ENCODE data around the gene ABCB1. TPM values are rescaled to one million over a fixed set of nuclear protein-coding genes. Genes with fewer than 3 reads are reported as not detected.

The ABCB1 gene
- total and polyA plus RNA-seq, 2 of the 8 experiments (the other 6 are each of a cell fraction or from before 2014, with no cell fraction given) = 0.51 to 1.2 TPM

GRCh38 chr7:87543623-87544022 is 57.1 kb downstream of the ABCB1 start:
- no peak for DNase-seq (ENCODE audit: low read depth in 1 of 2, low spot score in 2 of 2)
- H2AFZ ChIP-seq (ENCODE audit: low read length) = no peak overlapping the region

More at GRCh38 chr7:87543623-87544022, 57.1 kb downstream of the ABCB1 start:
- H3K36me3 ChIP-seq (ENCODE audit: control insufficient read depth in 2 of 4, insufficient read depth in 4 of 4, low read length in 3 of 4) = no peaks in the 10 kb centered on the region
- H3K4me1 ChIP-seq (replicated peaks in 1 of 4; ENCODE audit: control insufficient read depth in 3 of 4, insufficient read depth in 4 of 4, low read length in 3 of 4) = no peaks in the 10 kb centered on the region
- 95% methylated on average over 1 of the region's 1 CpG; no CpG with 5 or more reads in 1 of the 2 experiments for WGBS, 2 experiments (ENCODE audit: extremely low coverage in 1 of 2, insufficient coverage in 1 of 2, insufficient read length in 1 of 2, insufficient replicate concordance in 2 of 2, low coverage in 1 of 2, low lambda C conversion rate in 2 of 2, missing lambda C conversion rate in 1 of 2)
- TF ChIP-seq ATF2 (IDR thresholded peaks at IDR 0.05; ENCODE audit: low read length) = no peak
- no peak for TF ChIP-seq POLR2AphosphoS5 (IDR thresholded peaks at IDR 0.05; ENCODE audit: low read depth, low read length)
- TF ChIP-seq HDAC6 (IDR thresholded peaks at IDR 0.05; ENCODE audit: low read depth, low read length) = no peak
- TF ChIP-seq JUND (IDR thresholded peaks at IDR 0.05; ENCODE audit: low read length) = no peak
- no peak for TF ChIP-seq TEAD4 (IDR thresholded peaks at IDR 0.05; ENCODE audit: low read depth, low read length)
- TF ChIP-seq CTBP2 (IDR thresholded peaks at IDR 0.05; ENCODE audit: borderline replicate concordance, insufficient read depth, insufficient read length, low read length) = no peak
- no peak for TF ChIP-seq RBBP5 (IDR thresholded peaks at IDR 0.05; ENCODE audit: borderline replicate concordance, low read depth, low read length)
- no peak for TF ChIP-seq POLR2A (IDR thresholded peaks at IDR 0.05; ENCODE audit: control extremely low read depth in 1 of 2, low read depth in 2 of 2, low read length in 2 of 2)
- no peak overlapping the region for H2BK15ac ChIP-seq (ENCODE audit: low read length)
- H3K56ac ChIP-seq (replicated peaks; ENCODE audit: insufficient read length, low read depth, low read length) = no peak overlapping the region
- H2BK12ac ChIP-seq (ENCODE audit: low read depth, low read length) = no peak overlapping the region
- H2AK5ac ChIP-seq (ENCODE audit: low read depth, low read length) = no peak overlapping the region
- H3K18ac ChIP-seq (ENCODE audit: extremely low read depth, low read length) = no peak overlapping the region
- no peak overlapping the region for H4K5ac ChIP-seq (ENCODE audit: insufficient read length, low read depth, low read length)
- ChIA-PET CTCF (ENCODE audit: partially characterized antibody) (interaction anchor here (0.6 to 0.8 kb wide), 2 partner anchors 240 to 759 kb away, joined by 3 read pairs; no protein-coding TSS in a partner anchor), POLR2A (ENCODE audit: partially characterized antibody) (no interaction called here)
- no peaks in the 10 kb centered on the region for H3K27me3 ChIP-seq (replicated peaks in 1 of 4; ENCODE audit: control insufficient read depth in 3 of 4, extremely low read depth in 1 of 4, insufficient read depth in 3 of 4, low read length in 3 of 4)
- H4K8ac ChIP-seq (ENCODE audit: extremely low read depth, insufficient read depth, low read length) = no peak overlapping the region
- no peak overlapping the region for H2BK20ac ChIP-seq (ENCODE audit: low read length)
- no peaks in the 10 kb centered on the region for H3K79me1 ChIP-seq (ENCODE audit: low read depth, low read length)
- no peaks in the 10 kb centered on the region for H3K9me3 ChIP-seq (ENCODE audit: insufficient read depth in 2 of 2, low read depth in 1 of 2, low read length in 1 of 2)
- H3K27ac ChIP-seq (ENCODE audit: low read depth, low read length) = no peak overlapping the region
- no peak overlapping the region for H2BK5ac ChIP-seq (ENCODE audit: low read depth, low read length)
- H3K79me2 ChIP-seq (ENCODE audit: control insufficient read depth in 1 of 2, insufficient read depth in 2 of 2, low read length in 2 of 2) = no peaks in the 10 kb centered on the region
- no peak overlapping the region for H3K4me2 ChIP-seq (ENCODE audit: insufficient read depth in 1 of 2, low read depth in 2 of 2, low read length in 2 of 2)
- no peak for FAIRE-seq
- H3K23ac ChIP-seq (ENCODE audit: insufficient read length) = no peak overlapping the region
- no peaks in the 10 kb centered on the region for H4K20me1 ChIP-seq (replicated peaks in 1 of 2; ENCODE audit: control insufficient read depth in 1 of 2, insufficient read depth in 2 of 2, low read length in 2 of 2)
- no peak overlapping the region for H3K9ac ChIP-seq (replicated peaks in 1 of 4; ENCODE audit: extremely low read depth in 1 of 4, low read depth in 3 of 4, low read length in 3 of 4)
- no peak overlapping the region for H3K4ac ChIP-seq (replicated peaks; ENCODE audit: insufficient read length, low read depth, low read length)
- no peak overlapping the region for H3K14ac ChIP-seq (ENCODE audit: insufficient read length)
- H4K91ac ChIP-seq (replicated peaks; ENCODE audit: insufficient read length, low read length) = no peak overlapping the region
- no peaks in the 10 kb centered on the region for H3K23me2 ChIP-seq (ENCODE audit: low read depth, low read length)
- no peak overlapping the region for H3K4me3 ChIP-seq (ENCODE audit: extremely low read depth in 1 of 4, insufficient read depth in 2 of 4, low read depth in 3 of 4, low read length in 4 of 4)
- H2BK120ac ChIP-seq (replicated peaks; ENCODE audit: low read depth, low read length) = no peak overlapping the region
